Kidney epithelial cell (primary cell): Measurements from ENCODE around the gene SSNA1. TPM values are rescaled to one million over a fixed set of nuclear protein-coding genes. Genes with fewer than 3 reads are reported as not detected.
A peak's percentile ranks its signal among the peaks of the same experiment; 100 is the strongest.

Experiments used
- DNase-seq: peaks from one replicate; pipeline ENCODE4 v3.0.0-alpha.2; 2010; ENCODE audit warnings: low read depth
- H3K27me3 ChIP-seq: 2 replicates; pipeline ENCODE4 v1.6.0; 2011; ENCODE audit warnings: low read length; ENCODE audit not compliant: control insufficient read depth, insufficient read depth
- H3K36me3 ChIP-seq: 2 replicates; pipeline ENCODE4 v1.5.1; 2011; ENCODE audit warnings: low read length; ENCODE audit not compliant: control insufficient read depth, insufficient read depth
- H3K4me3 ChIP-seq: 2 replicates; pipeline ENCODE4 v1.5.1; 2011; ENCODE audit warnings: low read depth, mild to moderate bottlenecking, control low read depth, low read length
- total RNA-seq: library from RNA; depleted of rRNA; stranded (reverse); fragments of >200 nt; gene quantifications from 2 replicates; pipeline ENCODE4 v1.2.3, GENCODE V29; 2015
- TF ChIP-seq, protein P1 (sequence below): IDR thresholded peaks from 2 replicates; pipeline ENCODE4 v1.5.1; 2011; ENCODE audit warnings: mild to moderate bottlenecking, moderate library complexity, low read length, control low read depth, inconsistent platforms; ENCODE audit not compliant: insufficient read depth, poor library complexity, severe bottlenecking

SSNA1 gene
- total RNA-seq, 1 donor from 2014 or later, result 95.1 TPM

DNA sequence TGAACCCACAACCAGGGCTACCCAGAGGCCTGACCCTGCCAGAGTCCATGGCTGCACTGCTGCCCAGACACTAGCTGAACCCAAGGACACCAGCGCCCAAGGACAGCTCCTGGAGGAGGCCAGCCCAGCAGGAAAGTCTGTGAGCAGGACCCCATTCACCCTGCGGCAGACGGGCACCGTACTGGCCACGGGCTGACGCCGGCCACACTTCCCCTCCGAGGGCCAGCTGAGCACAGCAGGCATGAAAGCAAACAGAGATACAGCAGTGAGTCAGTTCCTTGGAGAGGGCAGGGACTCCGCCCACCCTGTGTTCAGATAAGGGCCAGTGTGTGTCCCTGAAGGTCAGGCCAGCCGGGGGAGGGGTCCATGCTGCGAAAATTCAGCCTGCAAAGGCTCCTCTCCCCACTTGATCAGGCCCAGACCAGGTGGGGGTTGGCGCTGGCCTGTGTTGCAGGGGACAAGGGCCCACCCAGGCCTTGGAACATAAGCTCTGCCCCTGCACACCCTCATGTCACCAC, 30.3 kb downstream of the SSNA1 start:
- TF ChIP-seq, protein P1, sequence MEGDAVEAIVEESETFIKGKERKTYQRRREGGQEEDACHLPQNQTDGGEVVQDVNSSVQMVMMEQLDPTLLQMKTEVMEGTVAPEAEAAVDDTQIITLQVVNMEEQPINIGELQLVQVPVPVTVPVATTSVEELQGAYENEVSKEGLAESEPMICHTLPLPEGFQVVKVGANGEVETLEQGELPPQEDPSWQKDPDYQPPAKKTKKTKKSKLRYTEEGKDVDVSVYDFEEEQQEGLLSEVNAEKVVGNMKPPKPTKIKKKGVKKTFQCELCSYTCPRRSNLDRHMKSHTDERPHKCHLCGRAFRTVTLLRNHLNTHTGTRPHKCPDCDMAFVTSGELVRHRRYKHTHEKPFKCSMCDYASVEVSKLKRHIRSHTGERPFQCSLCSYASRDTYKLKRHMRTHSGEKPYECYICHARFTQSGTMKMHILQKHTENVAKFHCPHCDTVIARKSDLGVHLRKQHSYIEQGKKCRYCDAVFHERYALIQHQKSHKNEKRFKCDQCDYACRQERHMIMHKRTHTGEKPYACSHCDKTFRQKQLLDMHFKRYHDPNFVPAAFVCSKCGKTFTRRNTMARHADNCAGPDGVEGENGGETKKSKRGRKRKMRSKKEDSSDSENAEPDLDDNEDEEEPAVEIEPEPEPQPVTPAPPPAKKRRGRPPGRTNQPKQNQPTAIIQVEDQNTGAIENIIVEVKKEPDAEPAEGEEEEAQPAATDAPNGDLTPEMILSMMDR, result no peak
- DNase-seq, result no peak
- no peaks in the 10 kb centered on the region for H3K27me3 ChIP-seq
- H3K4me3 ChIP-seq, result no peak overlapping the region
- H3K36me3 ChIP-seq, result no peaks in the 10 kb centered on the region

DNA sequence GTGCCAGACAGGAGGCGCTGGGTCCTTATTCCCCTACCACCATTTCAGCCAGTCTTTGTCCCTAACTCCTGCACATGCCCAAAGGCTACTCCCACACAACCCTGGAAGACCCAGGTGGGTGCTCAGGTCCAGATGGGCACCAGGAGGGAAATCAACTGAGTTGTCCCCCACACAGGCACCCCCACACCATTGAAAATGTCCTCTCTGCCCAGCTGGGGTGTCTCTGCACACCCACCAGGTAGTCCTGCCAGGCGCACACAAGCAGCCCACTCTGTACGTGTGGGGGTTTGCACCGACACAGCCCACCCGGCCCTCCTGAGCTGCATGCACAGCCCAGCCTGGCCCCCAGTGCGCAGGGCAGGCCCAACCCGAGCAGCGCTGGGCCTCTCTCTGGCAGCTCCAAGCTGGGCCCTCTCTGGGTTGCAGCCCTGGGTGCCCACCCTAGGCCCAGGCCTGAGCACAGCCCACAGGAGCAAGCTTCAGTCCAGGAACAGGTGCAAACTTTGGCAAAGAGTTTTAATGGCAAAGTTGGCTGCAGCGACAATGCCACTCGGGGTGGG, 31.4 kb downstream of the SSNA1 start:
- Histone ChIP-seq H3K4me3 (no peak overlapping the region), H3K36me3 (no peaks in the 10 kb centered on the region), H3K27me3 (no peaks in the 10 kb centered on the region)
- no peak for DNase-seq
- TF ChIP-seq, protein P1, result no peak

DNA sequence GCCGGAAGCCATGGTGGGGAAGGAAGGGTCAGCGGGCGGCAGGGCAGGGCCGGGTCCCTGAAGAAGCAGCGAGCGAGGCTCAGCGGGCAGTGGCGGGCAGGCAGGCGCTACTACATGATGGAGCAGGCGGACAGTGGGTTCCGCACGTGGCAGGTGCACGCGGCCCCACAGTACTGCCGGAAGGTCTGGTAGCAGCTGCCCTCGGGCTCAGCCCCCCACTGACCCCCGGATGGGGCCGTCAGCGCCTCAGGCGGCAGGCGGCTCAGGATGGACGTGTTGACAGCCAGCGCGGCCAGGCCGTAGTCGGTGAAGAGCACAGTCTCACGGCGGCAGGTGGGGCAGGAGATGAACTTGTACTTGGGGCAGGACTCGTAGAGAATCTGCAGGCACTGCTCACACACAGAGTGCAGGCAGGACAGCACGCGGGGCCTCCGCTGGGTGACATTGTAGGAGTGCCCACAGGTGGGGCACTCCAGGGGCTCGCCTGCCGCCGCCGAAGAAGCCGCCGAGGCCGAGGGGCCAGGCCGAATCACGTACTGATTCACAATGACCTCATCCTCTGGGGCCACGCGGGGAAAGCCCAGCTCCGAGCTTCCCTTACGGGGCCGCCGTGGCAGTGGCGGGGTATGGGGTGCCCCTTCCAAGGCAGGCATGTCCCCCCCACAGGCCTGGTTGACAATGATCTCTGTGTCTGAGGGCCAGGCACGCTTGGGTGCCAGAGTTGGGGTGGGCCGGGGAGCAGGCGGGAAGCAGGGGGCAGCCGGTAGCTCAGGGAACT, 32.0 kb downstream of the SSNA1 start:
- TF ChIP-seq, protein P1, result no peak

DNA sequence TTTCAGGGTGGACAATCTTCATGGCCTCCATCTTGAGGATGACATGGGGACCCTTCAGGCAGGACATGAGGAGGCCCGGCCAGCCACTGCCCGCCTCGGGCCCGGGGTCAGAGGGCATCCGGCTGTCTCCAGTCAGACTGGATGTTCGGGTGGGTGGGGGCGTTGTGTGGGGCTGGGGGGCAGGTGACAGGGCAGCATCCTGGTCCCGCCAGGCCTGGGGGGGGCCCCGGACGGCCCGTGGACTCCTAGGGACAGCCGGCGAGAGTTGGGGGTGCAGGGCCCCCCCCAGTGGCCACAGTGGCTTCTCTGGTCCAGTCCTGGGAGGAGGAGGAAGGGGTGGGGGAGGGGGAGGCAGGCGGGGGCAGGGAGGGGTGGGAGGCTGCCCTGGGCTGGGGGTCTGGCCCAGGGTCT, 32.6 kb downstream of the SSNA1 start:
- Histone ChIP-seq H3K27me3 (no peaks in the 10 kb centered on the region), H3K4me3 (no peak overlapping the region), H3K36me3 (no peaks in the 10 kb centered on the region)
- DNase-seq, result no peak
- TF ChIP-seq, protein P1, result no peak

More for the DNA sequence above, 32.0 kb downstream of the SSNA1 start:
- H3K36me3 ChIP-seq, result no peaks in the 10 kb centered on the region
- no peak overlapping the region for H3K4me3 ChIP-seq
- no peak for DNase-seq
- no peaks in the 10 kb centered on the region for H3K27me3 ChIP-seq

DNA sequence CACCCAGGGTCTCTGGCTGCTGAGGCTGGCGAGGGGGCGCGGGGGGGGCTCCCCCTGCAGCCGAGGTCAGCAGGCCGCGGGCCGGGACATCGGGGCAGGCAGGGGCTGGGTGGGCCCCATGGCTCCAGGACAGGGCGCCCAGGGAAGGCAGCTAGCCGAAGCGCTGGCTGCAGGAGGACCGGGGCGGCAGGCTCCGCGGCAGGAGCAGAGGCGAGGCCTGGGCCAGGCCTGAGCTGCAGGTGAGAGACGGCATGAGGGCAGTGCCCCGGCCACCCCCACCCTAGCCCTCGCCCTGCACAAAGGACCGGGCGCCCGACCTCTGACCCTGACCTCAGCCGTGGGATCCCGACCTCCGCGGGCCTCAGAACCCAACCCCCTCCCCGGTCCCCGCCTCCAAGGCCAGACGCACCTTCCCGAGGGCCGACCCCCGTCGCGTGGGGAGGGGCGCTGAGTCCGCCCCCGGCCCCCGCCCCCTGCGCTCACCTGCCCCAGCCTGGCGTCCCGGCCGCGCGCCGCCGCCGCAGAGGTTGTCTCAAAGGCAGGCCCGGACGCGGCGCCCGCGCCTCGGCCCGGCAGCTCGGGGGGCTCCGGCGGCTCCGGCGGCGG, 33.1 kb downstream of the SSNA1 start:
- Histone ChIP-seq H3K27me3 (no peaks in the 10 kb centered on the region), H3K36me3 (no peaks in the 10 kb centered on the region), H3K4me3 (peak overlapping the region; percentile 46)
- no peak for DNase-seq
- TF ChIP-seq, protein P1, result no peak
